Testis (tissue), 2 donors: ENCODE results near the gene SDK2.

Experiments used
- POLR2A ChIP-seq: fragments of 450-650 bp; IDR thresholded peaks from one replicate; pipeline ENCODE4 v1.6.1; 2017; ENCODE audit warnings: antibody characterized with exemption, mild to moderate bottlenecking, moderate library complexity
- TF ChIP-seq, protein P1 (sequence below), 3 experiments: fragments of 450-650 bp in 2 of 3; fragments of 200-600 bp in 1 of 3; sonication (generic) in 1 of 3; IDR thresholded peaks; one replicate each; pipeline ENCODE4 v1.5.1; 2016 to 2019; ENCODE audit warnings: antibody characterized with exemption in 3 of 3, mild to moderate bottlenecking in 2 of 3, moderate library complexity in 1 of 3

DNA sequence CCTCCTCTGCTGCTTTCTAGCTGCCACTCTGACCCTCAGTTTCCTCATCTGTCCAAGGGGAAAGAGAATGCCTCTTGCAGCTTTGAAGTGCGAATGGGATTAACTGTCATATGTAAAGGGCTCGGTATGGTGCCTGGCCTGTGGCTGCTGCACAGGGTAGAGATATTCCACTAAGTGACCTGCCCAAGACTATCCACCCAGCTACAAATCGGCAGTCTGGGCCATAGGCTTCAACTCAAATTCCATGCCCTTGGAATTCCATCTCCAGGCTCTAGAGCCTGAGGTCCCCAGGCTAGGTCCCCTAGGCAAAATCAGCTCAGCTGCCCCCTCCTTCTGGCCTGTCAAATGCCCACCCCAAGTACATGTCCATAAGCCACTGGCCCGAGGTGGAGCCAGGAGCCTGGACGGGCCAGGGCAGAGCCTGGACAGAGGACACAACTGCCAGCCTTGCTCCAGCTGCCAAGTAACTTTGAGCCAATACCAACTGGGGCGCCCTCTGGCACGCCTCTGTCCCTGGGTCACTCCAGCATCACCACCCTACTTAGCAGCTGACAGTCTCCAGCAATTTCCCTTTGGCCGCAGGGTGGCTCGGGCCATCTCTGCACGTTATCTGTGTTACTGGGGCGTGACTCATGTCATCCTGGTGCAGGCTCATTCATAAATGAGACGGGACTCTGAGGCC lies 57.2 kb downstream of the SDK2 start:
- TF ChIP-seq, protein P1, sequence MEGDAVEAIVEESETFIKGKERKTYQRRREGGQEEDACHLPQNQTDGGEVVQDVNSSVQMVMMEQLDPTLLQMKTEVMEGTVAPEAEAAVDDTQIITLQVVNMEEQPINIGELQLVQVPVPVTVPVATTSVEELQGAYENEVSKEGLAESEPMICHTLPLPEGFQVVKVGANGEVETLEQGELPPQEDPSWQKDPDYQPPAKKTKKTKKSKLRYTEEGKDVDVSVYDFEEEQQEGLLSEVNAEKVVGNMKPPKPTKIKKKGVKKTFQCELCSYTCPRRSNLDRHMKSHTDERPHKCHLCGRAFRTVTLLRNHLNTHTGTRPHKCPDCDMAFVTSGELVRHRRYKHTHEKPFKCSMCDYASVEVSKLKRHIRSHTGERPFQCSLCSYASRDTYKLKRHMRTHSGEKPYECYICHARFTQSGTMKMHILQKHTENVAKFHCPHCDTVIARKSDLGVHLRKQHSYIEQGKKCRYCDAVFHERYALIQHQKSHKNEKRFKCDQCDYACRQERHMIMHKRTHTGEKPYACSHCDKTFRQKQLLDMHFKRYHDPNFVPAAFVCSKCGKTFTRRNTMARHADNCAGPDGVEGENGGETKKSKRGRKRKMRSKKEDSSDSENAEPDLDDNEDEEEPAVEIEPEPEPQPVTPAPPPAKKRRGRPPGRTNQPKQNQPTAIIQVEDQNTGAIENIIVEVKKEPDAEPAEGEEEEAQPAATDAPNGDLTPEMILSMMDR (IDR thresholded peaks at IDR 0.05): no peak
- TF ChIP-seq POLR2A: no peak
